GM10266 (cell line): Measurements from ENCODE around the gene CEP170B.

Source experiments
- DNase-seq: peaks from one replicate; pipeline ENCODE4 v3.0.0; 2012; ENCODE audit errors: extremely low spot score
- TF ChIP-seq, protein P1 (sequence below): IDR thresholded peaks from 2 replicates; pipeline ENCODE4 v1.5.1; 2012; ENCODE audit warnings: mild to moderate bottlenecking, low read depth; ENCODE audit not compliant: control insufficient read depth, insufficient read depth; ENCODE audit errors: missing control alignments

Gene CEP170B

GRCh38 chr14:104936361-104937155, 71.5 kb downstream of the CEP170B start:
- TF ChIP-seq, protein P1, sequence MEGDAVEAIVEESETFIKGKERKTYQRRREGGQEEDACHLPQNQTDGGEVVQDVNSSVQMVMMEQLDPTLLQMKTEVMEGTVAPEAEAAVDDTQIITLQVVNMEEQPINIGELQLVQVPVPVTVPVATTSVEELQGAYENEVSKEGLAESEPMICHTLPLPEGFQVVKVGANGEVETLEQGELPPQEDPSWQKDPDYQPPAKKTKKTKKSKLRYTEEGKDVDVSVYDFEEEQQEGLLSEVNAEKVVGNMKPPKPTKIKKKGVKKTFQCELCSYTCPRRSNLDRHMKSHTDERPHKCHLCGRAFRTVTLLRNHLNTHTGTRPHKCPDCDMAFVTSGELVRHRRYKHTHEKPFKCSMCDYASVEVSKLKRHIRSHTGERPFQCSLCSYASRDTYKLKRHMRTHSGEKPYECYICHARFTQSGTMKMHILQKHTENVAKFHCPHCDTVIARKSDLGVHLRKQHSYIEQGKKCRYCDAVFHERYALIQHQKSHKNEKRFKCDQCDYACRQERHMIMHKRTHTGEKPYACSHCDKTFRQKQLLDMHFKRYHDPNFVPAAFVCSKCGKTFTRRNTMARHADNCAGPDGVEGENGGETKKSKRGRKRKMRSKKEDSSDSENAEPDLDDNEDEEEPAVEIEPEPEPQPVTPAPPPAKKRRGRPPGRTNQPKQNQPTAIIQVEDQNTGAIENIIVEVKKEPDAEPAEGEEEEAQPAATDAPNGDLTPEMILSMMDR, result peak; percentile 16
- peak; percentile 26 for DNase-seq

DNA sequence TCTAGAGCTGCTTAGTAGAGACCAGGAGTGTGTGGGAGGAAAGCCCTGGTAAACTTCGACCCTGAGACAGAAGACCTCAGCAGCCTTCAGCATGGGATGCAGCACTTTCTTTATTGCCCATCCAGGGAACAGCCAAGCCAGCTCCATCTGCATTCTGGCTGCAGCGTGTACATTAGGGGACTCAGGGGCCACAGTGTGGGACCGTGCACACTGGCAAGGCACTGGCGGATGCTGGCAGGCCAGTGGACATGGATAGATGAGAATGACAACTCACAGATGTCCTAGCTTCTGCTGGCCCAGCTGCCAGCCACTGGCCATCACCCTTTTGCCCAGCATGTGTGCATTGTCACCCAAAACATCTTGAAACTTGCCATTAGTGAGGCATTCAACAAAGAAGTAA, 72.1 kb downstream of the CEP170B start:
- DNase-seq, result no peak

GRCh38 chr14:104937694-104938365, 72.8 kb downstream of the CEP170B start:
- no peak for DNase-seq
- TF ChIP-seq, protein P1, result no peak

More for the DNA sequence above, 72.1 kb downstream of the CEP170B start:
- TF ChIP-seq, protein P1, result no peak

DNA sequence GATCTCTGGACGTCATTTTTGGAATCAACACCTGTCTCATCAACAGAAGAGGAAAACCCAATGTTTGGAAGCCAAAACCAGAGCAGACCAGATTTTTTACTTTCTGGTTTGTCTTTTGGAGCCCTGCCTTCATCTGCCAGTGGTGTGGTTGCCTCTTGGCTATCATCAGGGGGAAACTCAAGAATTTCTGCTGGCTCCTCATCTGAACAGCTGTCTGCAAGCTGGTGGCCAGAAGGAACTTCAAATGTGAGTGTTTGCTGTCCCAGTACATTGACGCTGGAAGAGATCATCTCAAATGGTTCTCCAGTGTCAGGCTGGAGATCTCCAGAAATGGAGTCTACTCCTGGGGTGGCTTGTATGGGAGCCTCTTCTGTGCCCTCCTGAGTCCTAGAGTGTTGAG, 73.4 kb downstream of the CEP170B start:
- DNase-seq, result no peak
- TF ChIP-seq, protein P1, result no peak

- no peak for DNase-seq
- TF ChIP-seq, protein P1, result no peak
Measured at GRCh38 chr14:104938960-104939359, 73.9 kb downstream of the CEP170B start.

- DNase-seq, result no peak
- TF ChIP-seq, protein P1, result no peak
Measured at GRCh38 chr14:104939666-104940410, 74.8 kb downstream of the CEP170B start.
